Measurements from ENCODE around the gene ZSCAN5B. TPM values are rescaled to one million over a fixed set of nuclear protein-coding genes. Genes with fewer than 3 reads are reported as not detected.
"Not testable (repeated sequence)": the region's sequence is repeated elsewhere in the genome, so short reads cannot be mapped to it uniquely, and the experiment has no call there.

Gene ZSCAN5B
- total RNA-seq, 2 experiments from 2014 or later: not detected

DNA sequence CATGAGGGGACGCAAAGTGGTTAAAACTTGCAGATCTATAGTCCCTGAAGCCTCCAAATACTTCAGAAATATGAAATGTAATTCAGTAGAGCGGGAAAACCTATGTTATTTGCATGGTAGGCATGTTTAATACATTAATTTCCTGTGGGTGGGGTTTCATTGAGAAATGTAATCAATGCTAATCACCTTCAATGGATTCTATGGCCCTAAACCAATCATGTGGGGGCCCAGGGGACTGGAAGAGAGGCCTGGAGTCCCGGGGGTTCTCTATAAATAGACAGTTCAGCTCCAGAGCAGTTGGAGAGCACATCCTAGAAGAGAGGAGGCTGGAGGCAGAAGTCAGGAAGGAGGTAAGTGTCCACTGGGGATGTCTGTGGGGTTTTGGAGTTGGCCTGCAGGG lies 4.4 kb upstream of the ZSCAN5B start, which contains the start of gene ZSCAN5C:
Gene ZSCAN5C, plus strand, starts transcription at position 301 of the 400 bp plus-strand sequence. CDS start 3,641 bp downstream, outside the sequence.
- H3K4me3 Mint-ChIP-seq: no peak within 1 kb of the TSS
- no peak for DNase-seq
- peaks cover 3% of the 10 kb centered on the region for H3K27me3 Mint-ChIP-seq
- H3K36me3 Mint-ChIP-seq: no peaks in the 10 kb centered on the region
- intact Hi-C loops (cut with micrococcal nuclease): no loop called here
- no peaks in the 10 kb centered on the region for H3K9me3 Mint-ChIP-seq
- CTCF ChIA-PET: no interaction called here
- no peak within 1 kb of the TSS for H3K27ac Mint-ChIP-seq
- POLR2A ChIA-PET: no interaction called here
- no peaks in the 10 kb centered on the region for H3K4me1 Mint-ChIP-seq (ENCODE audit: low read depth)

DNA sequence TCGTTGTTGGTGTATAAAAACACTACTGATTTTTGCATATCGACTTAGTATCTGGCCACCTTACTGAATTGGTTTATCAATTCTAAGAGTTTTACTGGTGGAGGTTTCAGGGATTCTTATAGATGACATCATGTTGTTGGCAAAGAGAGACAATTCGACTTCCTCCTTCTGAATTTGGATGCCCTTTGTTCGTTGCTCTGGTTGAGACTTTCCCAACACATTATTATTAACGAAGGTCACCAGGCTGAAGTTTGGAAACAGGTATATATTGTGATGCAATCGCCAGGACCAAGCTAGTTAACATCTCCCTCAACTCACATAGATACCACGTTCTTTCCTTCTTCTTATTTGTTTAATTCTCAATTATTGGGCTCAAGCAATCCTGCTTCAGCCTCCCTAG lies 2.1 kb upstream of the ZSCAN5B start:
- H3K27ac Mint-ChIP-seq: no peak overlapping the region

DNA sequence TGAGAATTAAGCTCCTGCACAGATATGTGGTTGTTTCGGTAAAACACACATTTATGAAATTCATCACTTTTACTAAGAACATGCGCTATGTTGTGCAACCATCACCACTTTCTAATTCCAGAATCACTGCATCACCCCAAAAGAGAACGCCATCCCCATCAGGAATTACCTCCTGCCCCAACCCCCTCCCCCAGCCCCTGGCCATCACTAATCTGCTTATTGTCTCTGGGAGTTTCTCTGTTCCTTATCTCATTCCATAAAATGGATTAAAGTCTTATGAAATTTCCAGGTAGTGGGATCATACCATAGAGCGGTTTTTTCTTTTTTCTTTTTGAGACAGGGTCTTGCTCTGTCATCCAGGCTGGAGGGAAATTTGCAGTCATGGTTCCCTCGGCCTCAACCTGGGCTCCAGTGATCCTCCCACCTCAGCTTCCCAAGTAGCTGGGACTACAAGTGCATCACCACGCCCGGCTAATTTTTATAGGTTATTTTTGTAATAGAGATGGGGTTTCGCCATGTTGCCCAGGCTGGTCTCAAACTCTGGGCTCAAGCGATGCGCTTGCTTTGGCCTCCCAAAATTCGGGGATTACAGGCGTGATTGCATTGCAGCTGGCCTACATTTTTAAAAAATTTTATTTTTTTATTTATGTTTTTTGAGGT lies 3.5 kb downstream of the ZSCAN5B start:
- DNase-seq: no peak
- no peak overlapping the region for H3K4me3 Mint-ChIP-seq
- no peaks in the 10 kb centered on the region for H3K4me1 Mint-ChIP-seq (ENCODE audit: low read depth)
- ChIA-PET CTCF (no interaction called here), POLR2A (no interaction called here)
- no peaks in the 10 kb centered on the region for H3K9me3 Mint-ChIP-seq
- no peak overlapping the region for H3K27ac Mint-ChIP-seq
- H3K36me3 Mint-ChIP-seq: no peaks in the 10 kb centered on the region
- intact Hi-C loops (cut with micrococcal nuclease): no loop called here
- H3K27me3 Mint-ChIP-seq: peaks cover 3% of the 10 kb centered on the region

More for the DNA sequence above, 2.1 kb upstream of the ZSCAN5B start:
- no peak for DNase-seq
- H3K36me3 Mint-ChIP-seq: no peaks in the 10 kb centered on the region
- intact Hi-C loops (cut with micrococcal nuclease): no loop called here
- CTCF ChIA-PET: no interaction called here
- H3K4me1 Mint-ChIP-seq (ENCODE audit: low read depth): no peaks in the 10 kb centered on the region
- POLR2A ChIA-PET: no interaction called here
- H3K27me3 Mint-ChIP-seq: no peaks in the 10 kb centered on the region
- no peak overlapping the region for H3K4me3 Mint-ChIP-seq
- H3K9me3 Mint-ChIP-seq: no peaks in the 10 kb centered on the region

DNA sequence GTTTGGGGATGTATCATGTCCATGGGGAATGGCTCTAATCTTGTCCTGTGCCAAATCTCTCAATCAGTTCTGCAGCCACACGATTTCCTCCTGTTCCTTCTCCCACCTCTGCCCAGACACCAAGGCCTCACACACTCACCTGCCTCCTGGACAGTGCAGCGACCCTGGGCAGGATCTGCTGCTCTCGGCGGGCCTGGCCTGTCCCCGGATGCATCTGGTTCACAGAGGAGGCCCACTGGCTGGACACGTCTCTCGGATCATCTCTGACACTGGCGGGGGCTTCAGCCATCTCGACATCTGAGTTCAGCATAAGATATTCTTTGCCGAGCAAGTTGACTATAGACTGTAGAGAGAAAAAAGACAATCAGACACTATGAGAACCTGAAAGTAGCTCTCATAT lies 5.9 kb downstream of the ZSCAN5B start:
- no peak for DNase-seq
- no peaks in the 10 kb centered on the region for H3K36me3 Mint-ChIP-seq
- CTCF ChIA-PET: interaction anchor here (0.6 kb wide), 1 partner anchor 11 kb away, joined by 3 read pairs; no protein-coding TSS in a partner anchor
- H3K9me3 Mint-ChIP-seq: no peaks in the 10 kb centered on the region
- POLR2A ChIA-PET: no interaction called here
- no peak overlapping the region for H3K4me3 Mint-ChIP-seq
- H3K4me1 Mint-ChIP-seq (ENCODE audit: low read depth): no peaks in the 10 kb centered on the region
- H3K27me3 Mint-ChIP-seq: peaks cover 3% of the 10 kb centered on the region
- intact Hi-C loops (cut with micrococcal nuclease): no loop called here
- H3K27ac Mint-ChIP-seq: no peak overlapping the region

DNA sequence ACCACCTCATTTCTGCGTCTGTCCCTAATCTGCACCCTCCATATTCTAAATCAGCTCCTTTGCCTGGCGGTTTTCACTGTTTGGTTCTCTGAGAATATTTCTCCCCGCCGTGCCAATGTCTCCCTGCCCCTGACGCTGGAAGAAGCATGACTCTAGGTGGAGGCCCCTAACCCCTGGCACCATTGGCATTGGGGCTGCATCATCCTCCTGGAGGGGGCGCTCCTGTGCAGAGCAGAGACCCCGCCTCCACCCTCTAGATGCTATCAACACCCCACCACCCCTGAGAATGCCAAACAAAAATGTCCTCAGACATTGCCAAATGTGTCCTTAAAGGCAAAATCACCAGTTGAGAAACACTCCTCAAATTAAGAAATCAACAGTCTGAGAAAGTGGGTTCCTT lies 6.5 kb downstream of the ZSCAN5B start:
- H3K27ac Mint-ChIP-seq: no peak overlapping the region
- POLR2A ChIA-PET: no interaction called here
- DNase-seq: no peak
- H3K4me3 Mint-ChIP-seq: no peak overlapping the region
- intact Hi-C loops (cut with micrococcal nuclease): no loop called here
- H3K4me1 Mint-ChIP-seq (ENCODE audit: low read depth): no peaks in the 10 kb centered on the region
- CTCF ChIA-PET: no interaction called here
- H3K27me3 Mint-ChIP-seq: peaks cover 3% of the 10 kb centered on the region
- no peaks in the 10 kb centered on the region for H3K36me3 Mint-ChIP-seq
- H3K9me3 Mint-ChIP-seq: no peaks in the 10 kb centered on the region

DNA sequence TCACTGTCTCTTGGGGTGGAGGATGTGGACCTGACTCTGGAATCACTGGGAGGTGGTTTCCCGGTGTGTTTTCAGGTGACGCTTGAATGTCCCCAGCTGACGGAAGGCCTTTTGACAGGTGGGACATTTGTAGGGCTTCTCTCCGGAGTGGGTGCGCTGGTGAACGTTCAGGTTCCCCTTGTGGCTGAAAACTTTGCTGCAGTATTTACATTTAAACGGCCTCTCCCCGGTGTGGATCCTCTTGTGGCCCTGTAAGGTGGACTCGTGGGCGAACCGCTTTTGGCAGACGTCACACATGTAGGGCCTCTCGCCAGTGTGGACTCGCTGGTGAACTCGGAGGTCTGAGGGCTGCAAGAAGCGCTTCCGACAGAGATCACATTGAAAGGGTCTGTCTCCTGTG lies 7.8 kb downstream of the ZSCAN5B start:
- Mint-ChIP-seq H3K27ac (no peak overlapping the region), H3K27me3 (peaks cover 5% of the 10 kb centered on the region), H3K9me3 (no peaks in the 10 kb centered on the region), H3K36me3 (no peaks in the 10 kb centered on the region), H3K4me3 (no peak overlapping the region), H3K4me1 (ENCODE audit: low read depth) (peaks cover 3% of the 10 kb centered on the region)
- intact Hi-C loops (cut with micrococcal nuclease): no loop called here
- ChIA-PET POLR2A (no interaction called here), CTCF (interaction anchor here (1.2 kb wide), 1 partner anchor 123 kb away, joined by 4 read pairs; no protein-coding TSS in a partner anchor)
- DNase-seq: no peak

DNA sequence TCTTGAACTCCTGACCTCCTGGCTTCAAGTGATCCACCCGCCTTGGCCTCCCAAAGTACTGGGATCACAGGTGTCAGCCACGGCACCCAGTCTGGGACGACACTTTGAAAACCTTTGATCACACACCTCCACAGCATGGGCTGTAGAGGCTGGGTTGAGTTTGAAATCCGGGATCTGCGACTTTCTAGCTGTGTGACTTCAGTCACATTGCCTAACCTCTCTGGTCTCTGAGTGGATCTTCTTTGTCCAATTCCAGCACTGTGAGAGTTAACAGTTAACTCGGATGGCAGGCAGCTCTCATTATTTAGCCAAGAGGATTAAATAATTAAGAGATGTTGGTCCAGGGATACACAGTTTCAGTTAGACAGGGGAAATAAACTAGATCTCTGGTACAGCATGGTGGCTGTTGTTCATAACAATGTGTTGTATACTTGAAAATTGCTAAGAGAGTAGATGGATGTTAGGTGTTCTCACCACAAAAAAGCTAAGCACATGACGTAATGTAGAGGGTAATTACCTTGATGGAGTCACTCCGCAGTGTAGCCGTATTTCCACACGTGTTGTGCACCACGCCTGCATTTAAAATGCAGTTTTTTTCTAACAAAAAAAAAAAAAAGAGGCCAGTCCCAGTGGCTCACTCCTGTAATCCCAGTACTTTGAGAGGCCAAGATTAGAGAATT lies 19.9 kb downstream of the ZSCAN5B start:
- POLR2A ChIA-PET: no interaction called here
- no peak overlapping the region for H3K4me3 Mint-ChIP-seq

DNA sequence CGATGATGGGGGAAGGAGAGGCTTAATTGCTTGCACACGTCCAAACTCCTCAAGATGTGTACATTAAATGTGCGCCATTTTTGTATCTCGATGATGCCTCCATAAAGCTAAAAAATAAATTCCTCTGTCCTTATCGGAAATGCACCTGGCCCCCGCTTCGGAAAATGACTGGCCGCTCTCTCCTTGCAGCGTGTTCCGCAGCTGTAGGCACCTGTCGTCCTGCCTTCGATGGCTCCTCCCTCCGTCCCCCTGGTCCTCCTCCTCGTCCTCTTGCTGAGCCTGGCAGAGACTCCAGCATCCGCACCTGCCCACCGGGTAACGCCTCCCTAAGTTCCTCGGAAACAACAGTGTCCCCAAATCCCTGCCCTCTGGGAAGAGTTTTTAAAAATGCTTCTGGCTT lies 20.7 kb downstream of the ZSCAN5B start:
- H3K4me3 Mint-ChIP-seq: no peak overlapping the region
- H3K9me3 Mint-ChIP-seq: no peaks in the 10 kb centered on the region
- no peaks in the 10 kb centered on the region for H3K27me3 Mint-ChIP-seq
- DNase-seq: no peak
- H3K4me1 Mint-ChIP-seq (ENCODE audit: low read depth): no peaks in the 10 kb centered on the region
- CTCF ChIA-PET: interaction anchor here (2.9 kb wide), 1 partner anchor 111 kb away, joined by 11 read pairs; no protein-coding TSS in a partner anchor
- H3K36me3 Mint-ChIP-seq: no peaks in the 10 kb centered on the region
- no peak overlapping the region for H3K27ac Mint-ChIP-seq
- intact Hi-C loops (cut with micrococcal nuclease): no loop called here
- POLR2A ChIA-PET: no interaction called here

More for the DNA sequence above, 19.9 kb downstream of the ZSCAN5B start:
- Mint-ChIP-seq H3K27ac (no peak overlapping the region), H3K36me3 (no peaks in the 10 kb centered on the region), H3K9me3 (no peaks in the 10 kb centered on the region), H3K4me1 (ENCODE audit: low read depth) (no peaks in the 10 kb centered on the region), H3K27me3 (no peaks in the 10 kb centered on the region)
- CTCF ChIA-PET: interaction anchor here (1.1 to 2.9 kb wide), 3 partner anchors 97 to 111 kb away, joined by 3 to 11 read pairs (median 6); no protein-coding TSS in a partner anchor
- DNase-seq: no peak
- intact Hi-C loops (cut with micrococcal nuclease): no loop called here

DNA sequence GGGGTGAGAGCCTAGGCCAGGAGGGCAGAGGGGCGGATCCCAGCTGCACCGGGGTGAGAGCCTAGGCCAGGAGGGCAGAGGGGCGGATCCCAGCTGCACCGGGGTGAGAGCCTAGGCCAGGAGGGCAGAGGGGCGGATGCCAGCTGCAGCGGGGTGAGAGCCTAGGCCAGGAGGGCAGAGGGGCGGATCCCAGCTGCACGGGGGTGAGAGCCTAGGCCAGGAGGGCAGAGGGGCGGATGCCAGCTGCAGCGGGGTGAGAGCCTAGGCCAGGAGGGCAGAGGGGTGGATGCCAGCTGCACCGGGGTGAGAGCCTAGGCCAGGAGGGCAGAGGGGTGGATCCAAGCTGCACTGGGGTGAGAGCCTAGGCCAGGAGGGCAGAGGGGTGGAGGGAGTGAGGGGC lies 21.3 kb downstream of the ZSCAN5B start:
- DNase-seq; intact Hi-C loops (cut with micrococcal nuclease); H3K27me3 Mint-ChIP-seq; H3K4me3 Mint-ChIP-seq; H3K4me1 Mint-ChIP-seq (ENCODE audit: low read depth); H3K36me3 Mint-ChIP-seq; CTCF ChIA-PET; POLR2A ChIA-PET; H3K27ac Mint-ChIP-seq; H3K9me3 Mint-ChIP-seq: not testable (repeated sequence)

DNA sequence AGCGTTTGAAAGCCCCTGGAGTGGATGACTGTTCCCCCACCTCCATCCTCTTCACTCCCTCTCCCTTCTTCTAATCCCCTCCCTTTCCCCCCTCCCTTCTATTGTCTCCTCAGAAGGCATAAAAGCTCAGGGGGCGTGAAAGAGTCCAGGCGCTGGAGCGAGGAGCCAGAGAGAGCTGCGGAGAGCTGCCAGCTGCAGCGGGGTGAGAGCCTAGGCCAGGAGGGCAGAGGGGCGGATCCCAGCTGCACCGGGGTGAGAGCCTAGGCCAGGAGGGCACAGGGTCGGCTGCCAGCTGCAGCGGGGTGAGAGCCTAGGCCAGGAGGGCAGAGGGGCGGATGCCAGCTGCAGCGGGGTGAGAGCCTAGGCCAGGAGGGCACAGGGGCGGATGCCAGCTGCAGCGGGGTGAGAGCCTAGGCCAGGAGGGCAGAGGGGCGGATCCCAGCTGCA lies 21.7 kb downstream of the ZSCAN5B start, which contains the start of gene GALP:
Gene GALP, plus strand, starts transcription at position 148 of the 447 bp plus-strand sequence. CDS start 1,101 bp downstream, outside the sequence.
- DNase-seq; POLR2A ChIA-PET; H3K4me3 Mint-ChIP-seq; H3K9me3 Mint-ChIP-seq; H3K27ac Mint-ChIP-seq; H3K36me3 Mint-ChIP-seq; H3K27me3 Mint-ChIP-seq; H3K4me1 Mint-ChIP-seq (ENCODE audit: low read depth); intact Hi-C loops (cut with micrococcal nuclease): not testable (repeated sequence)
- CTCF ChIA-PET: interaction anchor here (6.5 kb wide), 1 partner anchor 110 kb away, joined by 40 read pairs; no protein-coding TSS in a partner anchor

DNA sequence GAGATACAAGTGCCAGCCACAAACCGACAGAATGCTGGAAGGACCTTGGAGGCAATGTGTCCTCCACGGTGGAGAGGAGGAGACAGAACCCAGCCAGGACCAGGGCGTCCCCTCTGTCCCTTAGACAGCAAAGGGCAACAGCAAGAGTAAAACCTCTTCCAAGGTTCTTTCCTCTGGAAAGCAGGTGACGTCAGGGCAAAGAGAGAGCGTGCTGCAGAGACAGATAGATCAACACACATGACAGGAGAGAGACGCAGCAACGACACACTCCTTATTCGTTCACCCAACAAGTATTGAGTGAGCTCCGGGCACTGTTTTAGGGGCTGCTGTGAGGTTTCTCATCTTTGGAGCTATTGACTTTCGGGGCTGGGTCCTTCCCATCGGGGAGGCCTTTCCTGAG lies 23.0 kb downstream of the ZSCAN5B start:
- Mint-ChIP-seq H3K36me3 (no peaks in the 10 kb centered on the region), H3K4me3 (no peak overlapping the region), H3K27ac (no peak overlapping the region), H3K4me1 (ENCODE audit: low read depth) (no peaks in the 10 kb centered on the region), H3K27me3 (peaks cover 5% of the 10 kb centered on the region), H3K9me3 (no peaks in the 10 kb centered on the region)
- POLR2A ChIA-PET: no interaction called here
- intact Hi-C loops (cut with micrococcal nuclease): no loop called here
- no peak for DNase-seq
- CTCF ChIA-PET: interaction anchor here (0.6 to 6.5 kb wide), 5 partner anchors 19 to 636 kb away, joined by 3 to 40 read pairs (median 8); no protein-coding TSS in a partner anchor

DNA sequence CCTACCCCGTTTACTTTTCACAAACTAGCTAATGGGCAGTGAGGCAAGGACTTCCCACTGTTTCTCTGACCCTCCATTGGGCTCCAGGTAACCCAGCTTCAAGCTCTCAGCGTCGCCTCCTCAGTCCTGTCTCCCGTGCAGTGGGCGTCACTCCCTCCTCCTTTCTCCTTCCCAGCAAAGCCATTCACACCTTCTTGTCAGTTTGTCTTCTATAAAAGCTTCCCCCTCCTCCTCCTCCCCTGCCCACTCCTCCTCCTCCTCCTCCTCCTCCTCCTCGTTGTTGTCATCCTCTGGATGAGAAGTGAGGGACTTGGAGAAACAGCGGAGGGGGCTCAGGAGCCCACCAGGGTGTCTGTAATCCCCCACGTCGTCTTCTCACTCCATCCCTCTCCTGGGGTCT lies 23.5 kb downstream of the ZSCAN5B start:
- intact Hi-C loops (cut with micrococcal nuclease): no loop called here
- H3K27me3 Mint-ChIP-seq: peaks cover 5% of the 10 kb centered on the region
- no peak overlapping the region for H3K4me3 Mint-ChIP-seq
- H3K27ac Mint-ChIP-seq: no peak overlapping the region
- CTCF ChIA-PET: interaction anchor here (0.6 to 6.5 kb wide), 8 partner anchors 19 to 636 kb away, joined by 3 to 40 read pairs (median 4); no protein-coding TSS in a partner anchor
- no peaks in the 10 kb centered on the region for H3K4me1 Mint-ChIP-seq (ENCODE audit: low read depth)
- H3K9me3 Mint-ChIP-seq: no peaks in the 10 kb centered on the region
- POLR2A ChIA-PET: no interaction called here
- H3K36me3 Mint-ChIP-seq: no peaks in the 10 kb centered on the region
- no peak for DNase-seq

All from activated CD4-positive, alpha-beta memory T cell treated with anti-CD3 and anti-CD28 coated beads for 36 hours (primary cell).